Calu3 (cell line): ENCODE results near the gene PLEKHN1. TPM values are rescaled to one million over a fixed set of nuclear protein-coding genes. Genes with fewer than 3 reads are reported as not detected.
A peak's percentile ranks its signal among the peaks of the same experiment; 100 is the strongest.

Source experiments
- BruUV-seq: library from RNA; stranded (reverse); fragments of 400-500 nt; replicated peaks from 2 replicates; lab custom pipeline; 2021; lab: Mats Ljungman, UMichigan
- CTCF ChIA-PET: fragments of 300-600 bp; sonication (Branson Sonifier 250); formaldehyde crosslinking; loops from one replicate; lab custom pipeline; 2022; ENCODE audit warnings: antibody characterized with exemption; lab: Charles Lee
- DNase-seq: peaks from one replicate; pipeline ENCODE4 v3.0.0; 2022
- H3K27ac Mint-ChIP-seq: one replicate; pipeline ENCODE4 v1.8.0; 2022; ENCODE audit warnings: mixed read lengths; ENCODE audit not compliant: unreplicated experiment
- H3K27me3 Mint-ChIP-seq: one replicate; pipeline ENCODE4 v1.8.0; 2022; ENCODE audit warnings: mixed read lengths; ENCODE audit not compliant: unreplicated experiment
- H3K36me3 Mint-ChIP-seq: one replicate; pipeline ENCODE4 v1.8.0; 2022; ENCODE audit warnings: mild to moderate bottlenecking, moderate library complexity, mixed read lengths; ENCODE audit not compliant: insufficient read depth, unreplicated experiment
- H3K4me1 Mint-ChIP-seq: one replicate; pipeline ENCODE4 v1.8.0; 2022; ENCODE audit warnings: mild to moderate bottlenecking, low read depth, mixed read lengths; ENCODE audit not compliant: unreplicated experiment
- H3K4me3 Mint-ChIP-seq: one replicate; pipeline ENCODE4 v1.8.0; 2022; ENCODE audit warnings: mild to moderate bottlenecking, low read depth, moderate library complexity, mixed read lengths; ENCODE audit not compliant: unreplicated experiment
- H3K9me3 Mint-ChIP-seq: one replicate; pipeline ENCODE4 v1.8.0; 2022; ENCODE audit warnings: low read depth, mixed read lengths; ENCODE audit not compliant: unreplicated experiment
- CTCF ChIP-seq: fragments of 200-600 bp; IDR thresholded peaks from one replicate; pipeline ENCODE4 v1.8.0; 2022; ENCODE audit warnings: antibody characterized with exemption; ENCODE audit not compliant: unreplicated experiment
- intact Hi-C: fragments of 100-400 bp; cut with micrococcal nuclease; formaldehyde crosslinking; loops from one replicate; pipeline ENCODE4 v1.10.0; 2022; ENCODE audit not compliant: unreplicated experiment
- total RNA-seq: library from RNA; stranded (reverse); gene quantifications from 2 replicates; pipeline ENCODE4 v1.2.3, GENCODE V29; 2022

Gene PLEKHN1
- total RNA-seq, 1 experiment from 2014 or later: 11.9 TPM

- no peak overlapping the region for H3K27ac Mint-ChIP-seq
- CTCF ChIA-PET: no interaction called here
- no TSS peak for BruUV-seq
- TF ChIP-seq CTCF: no peak
- H3K4me1 Mint-ChIP-seq: peaks cover 15% of the 10 kb centered on the region
- peak overlapping the region; percentile 55 for H3K4me3 Mint-ChIP-seq
- peaks cover 34% of the 10 kb centered on the region for H3K36me3 Mint-ChIP-seq
- H3K27me3 Mint-ChIP-seq: no peaks in the 10 kb centered on the region
- intact Hi-C loops: no loop called here
- DNase-seq: no peak
- H3K9me3 Mint-ChIP-seq: no peaks in the 10 kb centered on the region
These were observed 5.1 kb upstream of the PLEKHN1 start for GRCh38 chr1:961132-961669.

- Mint-ChIP-seq H3K4me1 (peaks cover 6% of the 10 kb centered on the region), H3K27me3 (no peaks in the 10 kb centered on the region), H3K36me3 (peaks cover 37% of the 10 kb centered on the region), H3K4me3 (peak overlapping the region; percentile 55), H3K9me3 (no peaks in the 10 kb centered on the region), H3K27ac (no peak overlapping the region)
- intact Hi-C loops: no loop called here
- DNase-seq: no peak
- CTCF ChIA-PET: no interaction called here
- no TSS peak for BruUV-seq
- no peak for TF ChIP-seq CTCF
These were observed 3.6 kb upstream of the PLEKHN1 start for GRCh38 chr1:962381-963300.

- no TSS peak for BruUV-seq
- no peak overlapping the region for H3K27ac Mint-ChIP-seq
- H3K9me3 Mint-ChIP-seq: no peaks in the 10 kb centered on the region
- no peak overlapping the region for H3K4me3 Mint-ChIP-seq
- no peak for DNase-seq
- no peaks in the 10 kb centered on the region for H3K4me1 Mint-ChIP-seq
- intact Hi-C loops: no loop called here
- H3K36me3 Mint-ChIP-seq: peaks cover 34% of the 10 kb centered on the region
- no peak for TF ChIP-seq CTCF
- CTCF ChIA-PET: no interaction called here
- no peaks in the 10 kb centered on the region for H3K27me3 Mint-ChIP-seq
These were observed 3.0 kb upstream of the PLEKHN1 start for GRCh38 chr1:963301-963651.

DNA sequence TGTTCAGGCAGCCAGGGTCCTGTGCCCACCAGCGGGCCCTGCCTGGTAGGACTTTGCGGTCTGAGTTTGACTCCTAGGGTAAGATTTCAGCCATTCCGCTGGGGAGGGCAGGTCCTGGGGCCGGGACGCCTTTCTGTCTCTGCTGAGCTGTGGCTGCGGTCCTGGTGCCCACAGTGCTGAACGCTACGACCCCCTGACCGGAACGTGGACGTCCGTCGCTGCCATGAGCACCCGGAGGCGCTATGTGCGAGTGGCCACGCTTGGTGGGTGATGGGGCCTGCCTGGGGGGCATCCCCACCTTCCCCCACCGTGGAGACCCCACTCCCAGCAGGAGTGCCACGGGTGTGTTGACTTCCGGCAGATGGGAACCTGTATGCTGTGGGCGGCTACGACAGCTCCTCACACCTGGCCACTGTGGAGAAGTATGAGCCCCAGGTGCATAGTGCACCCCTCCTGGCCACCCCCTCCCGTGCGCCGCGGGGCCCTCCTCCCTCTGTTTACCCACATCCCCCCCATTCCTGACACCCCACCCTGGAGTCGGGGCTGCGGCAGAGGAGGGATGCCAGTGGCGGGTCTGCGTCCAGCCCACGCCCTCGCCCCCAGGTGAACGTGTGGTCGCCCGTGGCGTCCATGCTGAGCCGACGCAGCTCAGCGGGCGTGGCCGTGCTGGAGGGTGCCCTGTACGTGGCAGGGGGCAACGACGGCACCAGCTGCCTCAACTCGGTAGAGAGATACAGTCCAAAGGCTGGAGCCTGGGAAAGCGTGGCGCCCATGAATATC lies 2.3 kb upstream of the PLEKHN1 start:
- BruUV-seq: no TSS peak
- no peaks in the 10 kb centered on the region for H3K27me3 Mint-ChIP-seq
- H3K9me3 Mint-ChIP-seq: no peaks in the 10 kb centered on the region
- H3K4me3 Mint-ChIP-seq: no peak overlapping the region
- no peak overlapping the region for H3K27ac Mint-ChIP-seq
- CTCF ChIA-PET: no interaction called here
- H3K4me1 Mint-ChIP-seq: no peaks in the 10 kb centered on the region
- peaks cover 27% of the 10 kb centered on the region for H3K36me3 Mint-ChIP-seq
- intact Hi-C loops: no loop called here
- no peak for DNase-seq
- no peak for TF ChIP-seq CTCF
